Left lobe of liver (tissue), 2 donors: Measurements from ENCODE around the gene MVK. TPM values are rescaled to one million over a fixed set of nuclear protein-coding genes. Genes with fewer than 3 reads are reported as not detected.

Experiments used
- ATAC-seq: fragments of 200-7000 bp; cut with Tn5 transposase; one replicate; pipeline ENCODE4 v1.9.1; 2020; ENCODE audit warnings: mild to moderate bottlenecking, moderate library complexity
- DNase-seq: peaks from one replicate; pipeline ENCODE4 v3.0.0-alpha.2; 2020; ENCODE audit warnings: low spot score
- total RNA-seq: library from RNA; stranded (reverse); gene quantifications from one replicate; pipeline ENCODE4 v1.2.1, GENCODE V29; 2021
- donor health status: DM: no; HTN: no; CAD: no; lungs with moderate emphysema.
- donor health status: DM: no; HTN: yes; CAD: no.

Gene MVK
- 16.5 TPM for total RNA-seq

- ATAC-seq (peak; percentile 85), DNase-seq (peak; percentile 99)
These were observed at the start of gene MVK, which contains the start of gene MMAB for GRCh38 chr12:109573029-109573913. MVK (plus strand) TSS chr12:109573794; CDS start chr12:109574823, 1,029 bp downstream. MMAB (minus strand) TSS chr12:109573504; CDS start chr12:109573480, 24 bp downstream.

- DNase-seq, result no peak
- ATAC-seq, result no peak
These were observed 48.9 kb upstream of the MVK start for GRCh38 chr12:109524466-109525278.

- no peak for ATAC-seq
- no peak for DNase-seq
These were observed 48.4 kb upstream of the MVK start for GRCh38 chr12:109525279-109525585.

GRCh38 chr12:109527489-109528123 lies 46.0 kb upstream of the MVK start:
- DNase-seq (no peak), ATAC-seq (peak; percentile 23)

- DNase-seq, result no peak
- no peak for ATAC-seq
These were observed 43.6 kb upstream of the MVK start for GRCh38 chr12:109529691-109530640.

- no peak for ATAC-seq
These were observed 42.2 kb upstream of the MVK start for GRCh38 chr12:109531411-109531810.

GRCh38 chr12:109532721-109533486 lies 40.7 kb upstream of the MVK start:
- DNase-seq (no peak), ATAC-seq (no peak)

More at GRCh38 chr12:109531411-109531810, 42.2 kb upstream of the MVK start:
- no peak for DNase-seq

- no peak for DNase-seq
- ATAC-seq, result no peak
These were observed 40.2 kb upstream of the MVK start for GRCh38 chr12:109533487-109533740.

GRCh38 chr12:109534456-109534855 lies 39.1 kb upstream of the MVK start:
- ATAC-seq, result no peak
- no peak for DNase-seq

- DNase-seq (no peak), ATAC-seq (peak; percentile 17)
These were observed 38.2 kb upstream of the MVK start for GRCh38 chr12:109535231-109535862.

- ATAC-seq, result no peak
- no peak for DNase-seq
These were observed 37.7 kb upstream of the MVK start for GRCh38 chr12:109535863-109536250.

- DNase-seq (no peak), ATAC-seq (no peak)
These were observed 36.5 kb upstream of the MVK start for GRCh38 chr12:109537136-109537535.

- DNase-seq, result no peak
- no peak for ATAC-seq
These were observed 35.3 kb upstream of the MVK start for GRCh38 chr12:109538191-109538863.

- DNase-seq (no peak), ATAC-seq (no peak)
These were observed 34.1 kb upstream of the MVK start for GRCh38 chr12:109539508-109539907.

GRCh38 chr12:109540526-109541412 lies 32.8 kb upstream of the MVK start:
- ATAC-seq, result no peak
- DNase-seq, result no peak

GRCh38 chr12:109541413-109541726 lies 32.2 kb upstream of the MVK start:
- DNase-seq (no peak), ATAC-seq (no peak)

- DNase-seq, result no peak
- ATAC-seq, result no peak
These were observed 31.6 kb upstream of the MVK start for GRCh38 chr12:109542014-109542413.

- DNase-seq (no peak), ATAC-seq (no peak)
These were observed 30.7 kb upstream of the MVK start for GRCh38 chr12:109542876-109543275.
